Amniotic epithelial cell (primary cell): ENCODE measurements around the gene TXNDC9.
"Not testable (repeated sequence)": the region's sequence is repeated elsewhere in the genome, so short reads cannot be mapped to it uniquely, and the experiment has no call there.

Source experiments
- DNase-seq: peaks from one replicate; pipeline ENCODE4 v3.0.0-alpha.2; 2010; ENCODE audit warnings: low read depth

The TXNDC9 gene

DNA sequence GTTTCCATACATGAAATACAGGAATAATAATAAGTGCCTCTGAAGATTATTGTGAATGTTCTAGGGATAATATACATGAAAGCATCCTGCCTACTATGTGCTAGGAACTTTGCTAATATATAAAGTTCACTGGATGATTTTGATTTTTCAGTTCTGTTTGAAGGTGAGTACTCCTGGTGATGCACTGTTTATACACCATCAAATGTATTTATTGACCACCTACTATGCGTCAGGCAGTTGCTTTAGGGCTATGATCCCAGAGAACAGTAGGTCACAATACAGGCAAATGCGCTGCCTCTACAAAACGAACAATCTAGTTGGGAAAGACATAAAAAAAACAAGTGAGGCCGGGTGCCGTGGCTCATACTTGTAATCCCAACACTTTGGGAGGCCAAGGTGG is 10.7 kb downstream of the TXNDC9 start:
- no peak for DNase-seq

DNA sequence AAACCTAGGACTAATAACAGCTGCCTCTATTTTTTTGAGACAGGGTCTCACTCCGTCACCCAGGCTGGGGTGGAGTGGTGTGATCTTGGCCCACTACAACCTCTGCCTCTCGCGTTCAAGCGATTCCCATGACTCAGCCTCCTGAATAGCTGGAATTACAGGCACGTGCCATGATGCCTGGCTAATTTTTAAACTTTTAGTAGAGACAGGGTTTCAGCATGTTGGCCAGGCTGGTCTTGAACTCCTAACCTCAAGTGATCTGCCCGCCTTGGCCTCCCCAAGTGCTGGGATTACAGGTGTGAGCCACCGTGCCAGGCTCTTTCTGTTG is 18.3 kb downstream of the TXNDC9 start:
- DNase-seq = not testable (repeated sequence)

DNA sequence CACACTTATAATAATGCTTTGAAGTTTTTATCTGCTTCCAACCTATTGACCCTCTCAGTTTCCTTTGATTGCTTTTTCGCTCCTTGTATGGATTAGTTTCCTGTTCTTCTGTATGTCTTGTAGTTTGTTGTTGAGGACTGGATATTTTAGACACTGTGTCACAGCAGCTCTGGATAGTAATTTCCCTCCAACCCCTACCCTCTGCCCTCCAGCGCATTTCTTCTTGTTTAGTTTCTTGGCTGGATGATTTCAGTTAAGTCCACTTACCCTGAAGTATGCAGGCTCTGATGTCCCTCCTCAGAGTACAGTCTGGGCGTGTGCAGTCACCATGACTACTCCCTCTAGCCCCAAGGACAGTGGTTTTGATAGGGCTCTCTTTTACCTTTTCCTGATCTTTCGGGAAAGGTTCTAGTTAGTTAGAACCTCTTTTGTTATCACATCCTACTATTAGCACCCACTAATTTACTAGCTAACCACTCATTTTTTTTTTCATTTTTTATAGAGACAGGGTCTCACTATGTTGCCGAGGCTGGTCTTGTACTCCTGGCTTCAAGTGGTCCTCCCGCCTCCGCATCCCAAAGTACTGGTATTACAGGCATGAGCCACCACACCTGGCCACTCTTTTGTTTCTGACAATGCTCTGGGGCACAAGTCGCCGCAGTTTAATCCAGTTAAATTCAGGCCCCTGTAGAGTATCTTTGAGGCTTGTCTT is 18.8 kb downstream of the TXNDC9 start:
- DNase-seq = no peak

DNA sequence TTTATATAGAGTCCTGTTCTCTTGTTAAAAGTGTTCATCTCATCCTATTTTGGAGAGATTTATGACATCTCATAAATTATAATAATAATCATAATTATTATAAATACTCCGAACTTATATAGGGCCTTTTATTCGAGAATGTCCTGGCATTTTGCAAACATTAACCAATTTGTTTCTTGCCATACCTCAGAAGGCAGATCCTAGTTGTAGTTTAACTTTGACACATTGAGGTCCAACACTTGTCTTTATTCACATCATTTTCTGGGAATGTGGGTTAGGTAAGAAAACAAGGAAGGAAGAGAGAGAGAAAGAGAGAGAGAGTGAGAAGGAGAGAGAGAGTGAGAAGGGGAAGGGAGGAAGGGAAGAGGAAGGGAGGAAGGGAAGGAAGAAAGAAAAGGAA is 35.0 kb downstream of the TXNDC9 start, which contains the start of gene LYG1:
LYG1 (minus strand) TSS at position 101 of the 400 bp plus-strand sequence. CDS start 5,527 bp downstream, outside the sequence.
- not testable (repeated sequence) for DNase-seq

DNA sequence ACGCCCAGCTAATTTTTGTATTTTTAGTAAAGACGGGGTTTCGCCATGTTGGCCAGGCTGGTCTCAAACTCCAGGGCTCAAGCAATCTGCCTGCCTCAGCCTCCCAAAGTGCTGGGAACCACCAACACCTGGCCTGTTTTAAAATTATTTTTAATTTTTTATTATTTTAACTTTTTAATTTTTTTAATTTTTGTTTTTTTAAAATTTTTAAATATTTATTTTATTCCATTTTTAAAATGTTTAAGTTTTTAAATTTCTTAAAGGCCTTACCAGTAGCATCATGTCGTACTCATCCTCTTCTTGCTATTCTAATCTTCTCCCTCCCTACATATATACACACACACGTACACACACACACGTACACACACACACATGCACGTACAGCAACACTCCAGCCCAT is 36.6 kb downstream of the TXNDC9 start:
- DNase-seq = no peak

DNA sequence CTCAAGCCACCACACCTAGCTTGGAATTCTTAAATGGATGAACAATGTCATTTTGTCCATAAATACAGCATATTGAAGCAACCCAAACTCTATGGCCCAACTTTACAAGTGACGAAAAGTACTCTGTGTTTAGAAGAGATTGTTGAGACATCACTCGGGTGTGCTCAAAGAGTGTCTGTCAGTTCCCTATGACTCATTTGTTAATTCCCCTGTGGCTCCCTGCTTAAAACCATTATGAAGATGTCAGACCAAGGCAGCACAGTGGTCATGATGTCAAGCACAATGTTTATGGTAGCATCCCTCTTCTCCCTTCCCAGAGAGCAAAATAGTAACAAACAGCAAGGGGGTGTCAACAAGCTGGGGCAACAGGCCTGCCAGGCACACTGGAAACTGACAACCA is 38.1 kb downstream of the TXNDC9 start:
- peak; percentile 34 for DNase-seq

DNA sequence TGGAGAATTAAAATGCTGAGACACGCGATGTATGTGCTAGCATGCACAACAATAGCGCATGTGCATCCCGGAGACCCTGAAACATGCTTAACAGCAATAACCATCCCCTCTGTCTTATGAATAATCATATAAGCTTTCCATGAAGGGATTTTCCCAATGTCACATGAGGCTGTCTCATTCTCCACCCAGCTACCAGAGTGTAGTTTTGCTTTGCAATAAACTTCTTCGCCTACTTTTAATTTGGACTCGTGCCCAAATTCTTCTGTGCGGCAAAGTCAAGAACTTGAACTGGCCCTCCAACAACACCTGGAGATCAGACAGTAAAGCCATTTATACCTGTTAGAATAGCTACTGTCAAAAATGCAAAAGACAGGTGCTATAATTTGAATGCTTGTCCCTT is 50.6 kb downstream of the TXNDC9 start:
- no peak for DNase-seq

DNA sequence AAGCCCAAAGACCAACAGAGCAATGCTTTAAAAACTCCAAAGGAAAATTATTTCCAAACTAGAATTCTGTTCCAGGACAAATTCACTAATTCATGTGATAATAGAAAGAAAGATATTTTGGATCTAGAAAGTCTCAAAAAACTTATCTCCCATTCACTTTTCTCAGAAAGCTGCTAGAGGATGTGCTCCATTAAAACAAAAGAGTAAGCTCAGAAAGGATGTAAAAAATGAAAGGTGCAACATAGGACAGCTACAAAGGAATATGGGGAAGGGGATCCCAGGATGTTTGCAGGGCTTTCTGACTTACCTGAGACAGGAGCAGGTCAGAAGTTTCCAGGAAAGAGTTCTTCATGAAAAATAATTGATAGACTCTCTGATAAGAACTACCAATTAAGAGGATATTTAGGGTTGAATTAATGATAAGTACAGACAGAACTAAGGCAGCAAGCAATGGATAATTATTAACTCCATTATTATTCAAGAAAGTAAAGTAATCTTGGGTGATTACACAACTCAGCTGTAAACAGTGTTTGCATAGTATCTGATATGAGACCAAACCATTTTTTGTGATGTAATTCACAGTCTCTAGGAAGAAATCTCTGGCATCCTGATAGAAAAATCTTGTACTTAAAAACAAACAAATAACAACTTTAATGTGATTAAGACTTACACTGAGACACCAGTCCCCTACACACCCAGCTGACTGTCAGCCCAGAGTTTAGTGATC is 56.0 kb downstream of the TXNDC9 start:
- DNase-seq = peak; percentile 43

DNA sequence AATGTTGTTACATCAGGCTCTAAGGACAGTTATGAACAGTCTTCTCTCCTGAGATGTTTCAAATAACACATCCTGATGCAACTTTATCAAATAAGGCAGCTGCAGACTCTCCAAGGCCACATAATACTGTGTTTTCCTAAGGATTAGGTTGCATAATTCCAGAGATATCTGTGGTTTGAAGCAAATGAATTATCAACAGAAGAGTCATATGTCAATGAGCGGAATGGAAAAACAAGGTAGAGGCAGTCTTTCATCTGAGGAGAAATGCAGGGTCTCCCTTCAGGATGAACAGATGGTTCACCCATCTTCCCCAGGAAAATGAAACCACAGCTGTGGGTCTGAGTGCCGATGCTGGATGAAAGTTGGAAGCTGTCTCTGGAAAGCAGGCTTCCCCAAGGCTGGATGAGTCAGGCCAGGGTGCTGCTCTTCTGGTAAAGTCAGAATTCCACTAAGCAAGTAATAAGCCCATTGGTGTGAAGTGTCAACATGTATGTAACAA is 57.3 kb downstream of the TXNDC9 start:
- peak; percentile 93 for DNase-seq

DNA sequence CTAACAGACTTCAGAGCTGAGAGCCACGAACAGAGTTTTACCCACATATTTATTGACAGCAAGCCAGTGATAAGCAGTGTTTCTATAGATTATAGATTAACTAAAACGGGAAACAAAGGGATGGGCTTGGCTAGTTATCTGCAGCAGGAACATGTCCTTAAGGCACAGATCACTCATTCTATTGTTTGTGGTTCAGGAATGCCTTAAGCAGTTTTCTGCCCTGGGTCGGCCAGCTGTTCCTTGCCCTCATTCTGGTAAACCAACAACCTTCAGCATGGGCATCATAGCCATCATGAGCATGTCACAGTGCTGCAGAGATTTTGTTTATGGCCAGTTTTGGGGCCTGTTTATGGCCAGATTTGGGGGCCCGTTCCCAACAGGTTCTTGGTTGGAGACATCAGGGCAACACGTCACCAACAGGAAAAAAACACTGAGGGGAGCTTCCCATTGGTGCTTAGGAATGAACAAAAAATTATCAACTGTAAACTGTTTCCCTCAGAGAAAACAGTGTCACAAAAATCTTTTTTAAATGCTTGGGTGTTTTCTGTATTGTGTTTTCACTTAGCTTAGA is 57.9 kb downstream of the TXNDC9 start:
- DNase-seq = not testable (repeated sequence)

DNA sequence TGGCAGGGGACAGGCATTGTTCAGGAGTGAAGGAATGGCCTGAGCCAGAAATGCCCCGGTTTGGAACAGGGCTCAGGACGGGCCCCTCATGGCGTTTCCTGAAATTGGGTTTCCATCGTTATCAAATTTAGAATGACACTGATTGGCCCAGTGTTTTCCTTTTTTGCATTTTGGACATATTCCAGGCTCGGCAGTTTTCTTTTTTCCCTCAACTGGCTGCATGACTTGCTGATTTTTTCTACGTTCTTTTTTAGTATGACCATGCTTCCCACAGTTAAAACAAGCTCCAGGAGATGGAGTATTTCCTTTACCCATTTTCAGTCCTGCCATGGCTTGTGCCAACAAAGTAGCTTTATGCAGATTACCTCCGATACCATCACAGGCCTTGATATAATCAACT is 60.3 kb downstream of the TXNDC9 start:
- no peak for DNase-seq
